SK-N-SH treated with all-trans-retinoic acid at 6 μM for 48 hours (cell line): ENCODE data around the gene SUSD3.

Experiments used
- ATAC-seq: fragments of 200-7000 bp; cut with Tn5 transposase; 3 replicates; pipeline ENCODE4 v1.9.1; 2020; ENCODE audit warnings: mild to moderate bottlenecking, moderate library complexity
- BACH2 ChIP-seq: fragments of 250-450 bp; sonication (Bioruptor Pico); IDR thresholded peaks from 2 replicates; pipeline ENCODE4 v1.9.0; 2021; ENCODE audit warnings: mild to moderate bottlenecking, borderline replicate concordance
- CSDC2 ChIP-seq: fragments of 250-450 bp; sonication (Bioruptor Pico); IDR thresholded peaks from 2 replicates; pipeline ENCODE4 v1.5.0; 2020; ENCODE audit warnings: mild to moderate bottlenecking, moderate library complexity
- CSRNP3 ChIP-seq: fragments of 250-450 bp; sonication (Bioruptor Pico); IDR thresholded peaks from 2 replicates; pipeline ENCODE4 v1.5.1; 2021; ENCODE audit warnings: mild to moderate bottlenecking, moderate library complexity
- ESRRG ChIP-seq: fragments of 250-450 bp; sonication (Bioruptor Pico); IDR thresholded peaks from 2 replicates; pipeline ENCODE4 v1.6.1; 2021; ENCODE audit warnings: mild to moderate bottlenecking
- GLIS3 ChIP-seq: fragments of 250-450 bp; sonication (Bioruptor Pico); IDR thresholded peaks from 2 replicates; pipeline ENCODE4 v1.5.0; 2020; ENCODE audit warnings: mild to moderate bottlenecking, moderate library complexity
- ISL1 ChIP-seq: fragments of 250-450 bp; sonication (Bioruptor Pico); IDR thresholded peaks from 2 replicates; pipeline ENCODE4 v2.1.2; 2022; ENCODE audit warnings: mild to moderate bottlenecking, moderate library complexity
- OSR1 ChIP-seq: fragments of 250-450 bp; sonication (Bioruptor Pico); IDR thresholded peaks from 2 replicates; pipeline ENCODE4 v1.8.0; 2022; ENCODE audit warnings: moderate library complexity, mild to moderate bottlenecking, inconsistent platforms
- PATZ1 ChIP-seq: fragments of 250-450 bp; sonication (Bioruptor Pico); IDR thresholded peaks from 2 replicates; pipeline ENCODE4 v1.8.0; 2020; ENCODE audit warnings: mild to moderate bottlenecking, moderate library complexity, borderline replicate concordance
- POU6F1 ChIP-seq: fragments of 250-450 bp; sonication (Bioruptor Pico); IDR thresholded peaks from 2 replicates; pipeline ENCODE4 v1.8.0; 2021; ENCODE audit warnings: low read depth, mild to moderate bottlenecking, moderate library complexity, borderline replicate concordance
- PPARA ChIP-seq: fragments of 250-450 bp; sonication (Bioruptor Pico); IDR thresholded peaks from 2 replicates; pipeline ENCODE4 v1.5.0; 2020; ENCODE audit warnings: mild to moderate bottlenecking, borderline replicate concordance
- RARB ChIP-seq: fragments of 250-450 bp; sonication (Bioruptor Pico); IDR thresholded peaks from 2 replicates; pipeline ENCODE4 v1.8.0; 2021; ENCODE audit warnings: mild to moderate bottlenecking, moderate library complexity
- SNAI2 ChIP-seq: fragments of 250-450 bp; sonication (Bioruptor Pico); IDR thresholded peaks from 2 replicates; pipeline ENCODE4 v1.5.0; 2020; ENCODE audit warnings: mild to moderate bottlenecking, moderate library complexity
- TCF4 ChIP-seq: fragments of 250-450 bp; sonication (Bioruptor Pico); IDR thresholded peaks from 2 replicates; pipeline ENCODE4 v1.8.0; 2021; ENCODE audit warnings: mild to moderate bottlenecking, moderate library complexity, borderline replicate concordance
- TOX ChIP-seq: fragments of 250-450 bp; sonication (Bioruptor Pico); IDR thresholded peaks from 2 replicates; pipeline ENCODE4 v1.8.0; 2021; ENCODE audit warnings: mild to moderate bottlenecking, moderate library complexity, borderline replicate concordance
- TSHZ2 ChIP-seq: fragments of 250-450 bp; sonication (Bioruptor Pico); IDR thresholded peaks from 2 replicates; pipeline ENCODE4 v1.5.0; 2020; ENCODE audit warnings: mild to moderate bottlenecking, moderate library complexity
- ZC3H10 ChIP-seq: fragments of 250-450 bp; sonication (Bioruptor Pico); IDR thresholded peaks from 2 replicates; pipeline ENCODE4 v1.5.1; 2021; ENCODE audit warnings: mild to moderate bottlenecking, moderate library complexity
- ZFP3 ChIP-seq: fragments of 250-450 bp; sonication (Bioruptor Pico); IDR thresholded peaks from 2 replicates; pipeline ENCODE4 v1.5.0; 2020; ENCODE audit warnings: mild to moderate bottlenecking, moderate library complexity
- ZFP30 ChIP-seq: fragments of 450-650 bp; formaldehyde crosslinking; IDR thresholded peaks from 2 replicates; pipeline ENCODE4 v1.5.0; 2022; ENCODE audit warnings: mild to moderate bottlenecking, moderate library complexity
- ZNF565 ChIP-seq: fragments of 450-650 bp; formaldehyde crosslinking; conservative IDR thresholded peaks from 2 replicates; pipeline ENCODE4 v1.5.0; 2020; ENCODE audit warnings: low read depth, mild to moderate bottlenecking, moderate library complexity
- ZNF70 ChIP-seq: fragments of 450-650 bp; formaldehyde crosslinking; IDR thresholded peaks from 2 replicates; pipeline ENCODE4 v1.5.0; 2020; ENCODE audit warnings: mild to moderate bottlenecking, moderate library complexity

SUSD3 gene

GRCh38 chr9:93031629-93032430 is 26.7 kb upstream of the SUSD3 start (continued):
- TF ChIP-seq TSHZ2 (CRISPR knock-in tag): no peak
- TF ChIP-seq, all 23 proteins: peak for 0

GRCh38 chr9:93032545-93032944 is 26.0 kb upstream of the SUSD3 start:
- no peak for ATAC-seq
- no peak for TF ChIP-seq TCF4 (CRISPR knock-in tag)
- no peak for TF ChIP-seq ESRRG (CRISPR knock-in tag)
- TF ChIP-seq ZNF70 (CRISPR knock-in tag): no peak
- no peak for TF ChIP-seq OSR1 (CRISPR knock-in tag)
- no peak for TF ChIP-seq ZFP3 (CRISPR knock-in tag)
- TF ChIP-seq GLIS3 (CRISPR knock-in tag): no peak
- no peak for TF ChIP-seq SNAI2 (CRISPR knock-in tag)
- no peak for TF ChIP-seq ZC3H10 (CRISPR knock-in tag)
- no peak for TF ChIP-seq CSDC2
- TF ChIP-seq TOX (CRISPR knock-in tag): no peak
- TF ChIP-seq ZNF565 (CRISPR knock-in tag): no peak
- TF ChIP-seq BACH2 (CRISPR knock-in tag): no peak
- TF ChIP-seq ZFP30 (CRISPR knock-in tag): no peak
- TF ChIP-seq CSRNP3 (CRISPR knock-in tag): no peak

- ATAC-seq: no peak
Measured at GRCh38 chr9:93033531-93033930, 25.0 kb upstream of the SUSD3 start.

GRCh38 chr9:93035106-93035660 is 23.3 kb upstream of the SUSD3 start:
- TF ChIP-seq CSRNP3 (CRISPR knock-in tag): no peak
- no peak for TF ChIP-seq GLIS3 (CRISPR knock-in tag)
- no peak for TF ChIP-seq PPARA (CRISPR knock-in tag)
- ATAC-seq: no peak

More at GRCh38 chr9:93033531-93033930, 25.0 kb upstream of the SUSD3 start:
- TF ChIP-seq ESRRG (CRISPR knock-in tag): no peak

- TF ChIP-seq RARB (CRISPR knock-in tag): no peak
- TF ChIP-seq TSHZ2 (CRISPR knock-in tag): no peak
- TF ChIP-seq TCF4 (CRISPR knock-in tag): no peak
- TF ChIP-seq POU6F1: no peak
- no peak for TF ChIP-seq ZFP3 (CRISPR knock-in tag)
- no peak for TF ChIP-seq OSR1 (CRISPR knock-in tag)
- no peak for TF ChIP-seq ISL1
- TF ChIP-seq SNAI2 (CRISPR knock-in tag): no peak
- no peak for TF ChIP-seq TOX (CRISPR knock-in tag)
- no peak for TF ChIP-seq CSDC2
- no peak for TF ChIP-seq PATZ1 (CRISPR knock-in tag)
- TF ChIP-seq PPARA (CRISPR knock-in tag): no peak
- no peak; the same call in 2 of the 3 replicates for ATAC-seq
Measured at GRCh38 chr9:93035821-93036351, 22.6 kb upstream of the SUSD3 start.
